Trophoblast cell (in vitro differentiated cells and primary cell): Measurements from ENCODE around the gene ATP8A2.

Experiments
- DNase-seq, 2 donors: peaks; one replicate each; pipeline ENCODE4 v3.0.0-alpha.2; 2016
- H2AFZ ChIP-seq: 2 replicates; pipeline ENCODE4 v1.6.1; 2013; ENCODE audit warnings: low read length, moderate library complexity, mild to moderate bottlenecking; ENCODE audit not compliant: insufficient read depth, poor library complexity
- H2AK5ac ChIP-seq: 2 replicates; pipeline ENCODE4 v1.6.1; 2013; ENCODE audit warnings: mild to moderate bottlenecking, low read length
- H2BK120ac ChIP-seq: 2 replicates; pipeline ENCODE4 v1.6.1; 2013; ENCODE audit warnings: low read length, mild to moderate bottlenecking, moderate library complexity; ENCODE audit not compliant: insufficient read depth, poor library complexity
- H2BK12ac ChIP-seq: 2 replicates; pipeline ENCODE4 v1.6.1; 2013; ENCODE audit warnings: mild to moderate bottlenecking, low read length, moderate library complexity
- H2BK5ac ChIP-seq: 2 replicates; pipeline ENCODE4 v1.6.1; 2013; ENCODE audit warnings: low read length, low read depth, moderate library complexity, mild to moderate bottlenecking; ENCODE audit not compliant: poor library complexity
- H3K14ac ChIP-seq: 2 replicates; pipeline ENCODE4 v1.6.1; 2013; ENCODE audit warnings: mild to moderate bottlenecking, low read length
- H3K18ac ChIP-seq: 2 replicates; pipeline ENCODE4 v1.6.1; 2013; ENCODE audit warnings: mild to moderate bottlenecking, low read length
- H3K23ac ChIP-seq: 2 replicates; pipeline ENCODE4 v1.6.1; 2013; ENCODE audit warnings: low read length
- H3K27ac ChIP-seq: 2 replicates; pipeline ENCODE4 v1.5.1; 2013; ENCODE audit warnings: low read depth, mild to moderate bottlenecking, inconsistent platforms, low read length, moderate library complexity
- H3K27me3 ChIP-seq: 2 replicates; pipeline ENCODE4 v1.6.1; 2013; ENCODE audit warnings: inconsistent platforms, mild to moderate bottlenecking, low read length, moderate library complexity; ENCODE audit not compliant: insufficient read depth
- H3K36me3 ChIP-seq, 2 experiments: 1 replicate in 1 of 2; 2 replicates in 1 of 2; pipeline ENCODE4 v1.6.1; 2013; ENCODE audit warnings: low read length in 2 of 2, mild to moderate bottlenecking in 2 of 2, moderate library complexity in 1 of 2; ENCODE audit not compliant: insufficient read depth in 2 of 2, control insufficient read depth in 1 of 2
- H3K4ac ChIP-seq: 2 replicates; pipeline ENCODE4 v1.6.1; 2013; ENCODE audit warnings: low read depth, mild to moderate bottlenecking, low read length, moderate library complexity
- H3K4me1 ChIP-seq, 2 experiments: 1 replicate in 1 of 2; 2 replicates in 1 of 2; pipeline ENCODE4 v1.6.1; 2013; ENCODE audit warnings: low read length in 2 of 2, mild to moderate bottlenecking in 2 of 2, moderate library complexity in 1 of 2; ENCODE audit not compliant: insufficient read depth in 2 of 2, control insufficient read depth in 1 of 2
- H3K4me2 ChIP-seq: 2 replicates; pipeline ENCODE4 v1.6.1; 2013; ENCODE audit warnings: inconsistent platforms, mild to moderate bottlenecking, low read length, moderate library complexity
- H3K4me3 ChIP-seq: 2 replicates; pipeline ENCODE4 v1.5.1; 2013; ENCODE audit warnings: mild to moderate bottlenecking, low read depth, low read length, inconsistent platforms
- H3K79me1 ChIP-seq: one replicate; pipeline ENCODE4 v1.6.1; 2013; ENCODE audit warnings: low read length
- H3K79me2 ChIP-seq: 2 replicates; pipeline ENCODE4 v1.6.1; 2013; ENCODE audit warnings: low read length, mild to moderate bottlenecking; ENCODE audit not compliant: control insufficient read depth, insufficient read depth, poor library complexity
- H3K9ac ChIP-seq: 2 replicates; pipeline ENCODE4 v1.6.1; 2013; ENCODE audit warnings: mild to moderate bottlenecking, low read length
- H3K9me3 ChIP-seq: 2 replicates; pipeline ENCODE4 v1.6.1; 2013; ENCODE audit warnings: low read depth, mild to moderate bottlenecking, control low read depth, inconsistent platforms, low read length; ENCODE audit not compliant: insufficient read depth
- H4K12ac ChIP-seq: 2 replicates; pipeline ENCODE4 v1.6.1; 2013; ENCODE audit warnings: low read depth, mild to moderate bottlenecking, low read length, moderate library complexity
- H4K8ac ChIP-seq: 2 replicates; pipeline ENCODE4 v1.6.1; 2013; ENCODE audit warnings: low read depth, mild to moderate bottlenecking, low read length, moderate library complexity
- H4K91ac ChIP-seq: one replicate; pipeline ENCODE4 v1.6.1; 2013; ENCODE audit warnings: low read depth, mild to moderate bottlenecking, low read length, moderate library complexity
- WGBS: extraction: QIAGEN DNeasy Blood & Tissue Kit; methylation state at CpG from one replicate; pipeline ENCODE4 v1.1.7; 2013; ENCODE audit warnings: missing lambda C conversion rate; ENCODE audit not compliant: insufficient read length, insufficient coverage; ENCODE audit errors: extremely low coverage; 5-methylcytosine and 5-hydroxymethylcytosine counted together

Gene ATP8A2

GRCh38 chr13:25420161-25420560, 48.4 kb downstream of the ATP8A2 start:
- no peak for DNase-seq
- H3K23ac ChIP-seq = no peak overlapping the region
- no peak overlapping the region for H4K91ac ChIP-seq
- H2AFZ ChIP-seq = no peak overlapping the region
- H3K4ac ChIP-seq = no peak overlapping the region
- H3K79me1 ChIP-seq = no peaks in the 10 kb centered on the region
- H2BK5ac ChIP-seq = no peak overlapping the region
- H3K4me1 ChIP-seq = no peaks in the 10 kb centered on the region
- H3K27me3 ChIP-seq = no peaks in the 10 kb centered on the region
- H3K4me2 ChIP-seq = no peak overlapping the region
- no peaks in the 10 kb centered on the region for H3K36me3 ChIP-seq
- no peak overlapping the region for H3K14ac ChIP-seq
- no peak overlapping the region for H3K18ac ChIP-seq
- no peak overlapping the region for H2AK5ac ChIP-seq
- no CpG with 5 or more reads among the region's 2 CpGs for WGBS
- H3K79me2 ChIP-seq = no peaks in the 10 kb centered on the region
- no peak overlapping the region for H4K12ac ChIP-seq
- H3K9me3 ChIP-seq = no peaks in the 10 kb centered on the region
- no peak overlapping the region for H3K9ac ChIP-seq
- no peak overlapping the region for H3K4me3 ChIP-seq
- no peak overlapping the region for H3K27ac ChIP-seq
- H2BK120ac ChIP-seq = no peak overlapping the region
- H4K8ac ChIP-seq = no peak overlapping the region
- no peak overlapping the region for H2BK12ac ChIP-seq

- no peak overlapping the region for H4K91ac ChIP-seq
- H3K27me3 ChIP-seq = no peaks in the 10 kb centered on the region
- H3K4ac ChIP-seq = no peak overlapping the region
- no peak overlapping the region for H3K4me2 ChIP-seq
- no peak overlapping the region for H3K14ac ChIP-seq
- no peak overlapping the region for H3K27ac ChIP-seq
- H3K79me2 ChIP-seq = no peaks in the 10 kb centered on the region
- H2AFZ ChIP-seq = no peak overlapping the region
- no peak overlapping the region for H2BK5ac ChIP-seq
- H3K18ac ChIP-seq = no peak overlapping the region
- H2AK5ac ChIP-seq = no peak overlapping the region
- no peaks in the 10 kb centered on the region for H3K4me1 ChIP-seq
- no peak for DNase-seq
- no peak overlapping the region for H3K9ac ChIP-seq
- H3K36me3 ChIP-seq = no peaks in the 10 kb centered on the region
- H4K12ac ChIP-seq = no peak overlapping the region
- no peak overlapping the region for H4K8ac ChIP-seq
- H3K4me3 ChIP-seq = no peak overlapping the region
- no CpG with 5 or more reads among the region's 6 CpGs for WGBS
- H3K79me1 ChIP-seq = no peaks in the 10 kb centered on the region
- H2BK120ac ChIP-seq = no peak overlapping the region
- no peaks in the 10 kb centered on the region for H3K9me3 ChIP-seq
- H2BK12ac ChIP-seq = no peak overlapping the region
- no peak overlapping the region for H3K23ac ChIP-seq
These were observed 49.8 kb downstream of the ATP8A2 start for GRCh38 chr13:25421612-25422011.

- Histone ChIP-seq H3K27me3 (no peaks in the 10 kb centered on the region), H2BK120ac (no peak overlapping the region), H3K4me2 (no peak overlapping the region), H3K18ac (no peak overlapping the region), H3K9me3 (peaks cover 2% of the 10 kb centered on the region), H3K23ac (no peak overlapping the region), H3K36me3 (no peaks in the 10 kb centered on the region), H4K8ac (no peak overlapping the region), H3K27ac (no peak overlapping the region), H3K4ac (no peak overlapping the region), H4K12ac (no peak overlapping the region), H2AFZ (no peak overlapping the region), H2BK5ac (no peak overlapping the region), H2AK5ac (no peak overlapping the region), H3K9ac (no peak overlapping the region), H3K79me2 (no peaks in the 10 kb centered on the region), H4K91ac (no peak overlapping the region), H3K4me1 (no peaks in the 10 kb centered on the region), H2BK12ac (no peak overlapping the region), H3K79me1 (no peaks in the 10 kb centered on the region), H3K4me3 (no peak overlapping the region), H3K14ac (no peak overlapping the region)
- WGBS = no CpG with 5 or more reads among the region's 2 CpGs
- DNase-seq = no peak
These were observed 50.4 kb downstream of the ATP8A2 start for GRCh38 chr13:25422153-25422552.

GRCh38 chr13:25423831-25424230, 52.1 kb downstream of the ATP8A2 start:
- Histone ChIP-seq H3K4me3 (no peak overlapping the region), H3K18ac (no peak overlapping the region)
- WGBS = no CpG with 5 or more reads among the region's 4 CpGs

More at GRCh38 chr13:25423831-25424230, 52.1 kb downstream of the ATP8A2 start:
- no peak overlapping the region for H2AK5ac ChIP-seq
- H3K9ac ChIP-seq = no peak overlapping the region
- H3K23ac ChIP-seq = no peak overlapping the region
- no peak overlapping the region for H4K91ac ChIP-seq
- H3K4me2 ChIP-seq = no peak overlapping the region
- no peak for DNase-seq
- no peaks in the 10 kb centered on the region for H3K27me3 ChIP-seq
- H3K79me2 ChIP-seq = no peaks in the 10 kb centered on the region
- H4K8ac ChIP-seq = no peak overlapping the region
- H3K36me3 ChIP-seq = no peaks in the 10 kb centered on the region
- H2BK120ac ChIP-seq = no peak overlapping the region
- no peak overlapping the region for H4K12ac ChIP-seq
- H2BK5ac ChIP-seq = no peak overlapping the region
- H3K4ac ChIP-seq = no peak overlapping the region
- H3K79me1 ChIP-seq = no peaks in the 10 kb centered on the region
- H3K14ac ChIP-seq = no peak overlapping the region
- H3K9me3 ChIP-seq = peaks cover 2% of the 10 kb centered on the region
- no peak overlapping the region for H2BK12ac ChIP-seq
- no peak overlapping the region for H2AFZ ChIP-seq
- H3K27ac ChIP-seq = no peak overlapping the region
- no peaks in the 10 kb centered on the region for H3K4me1 ChIP-seq
